ENCODE measurements around the gene ANKRD6.
"Not testable (repeated sequence)": the region's sequence is repeated elsewhere in the genome, so short reads cannot be mapped to it uniquely, and the experiment has no call there.

The ANKRD6 gene

DNA sequence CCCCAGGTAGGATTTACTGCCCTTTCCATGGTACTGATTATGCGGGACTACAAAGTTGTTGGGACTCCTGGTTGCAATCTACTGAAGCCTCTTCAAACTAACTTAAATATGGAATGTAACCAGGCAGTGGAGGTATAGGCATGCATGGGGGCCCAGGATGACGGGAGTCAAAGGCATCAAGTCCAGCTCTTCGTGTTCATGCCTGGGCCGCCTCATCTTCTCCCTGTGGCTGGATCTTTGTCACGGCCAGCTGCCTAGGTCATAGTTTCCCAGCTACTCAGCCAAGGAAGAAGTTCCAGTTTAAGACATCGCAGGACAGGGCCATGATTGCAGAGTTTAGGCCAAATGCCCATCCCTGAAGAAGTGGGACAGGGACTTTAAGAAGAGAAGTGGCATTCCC is 185.1 kb downstream of the ANKRD6 start:
- Histone ChIP-seq H3K9ac (ENCODE audit: low read length in 2 of 2) (no peak overlapping the region), H3K36me3 (ENCODE audit: control insufficient read depth in 2 of 2, insufficient read depth in 2 of 2, low read length in 2 of 2) (peaks cover 2 to 3% of the 10 kb centered on the region in 2 donors), H3K27ac (ENCODE audit: low read length) (no peak overlapping the region), H3K4me1 (ENCODE audit: control insufficient read depth, insufficient read depth, low read length) (no peaks in the 10 kb centered on the region), H3K27me3 (ENCODE audit: control insufficient read depth in 1 of 2, insufficient read depth in 2 of 2, low read length in 2 of 2) (no peaks in the 10 kb centered on the region), H3K4me3 (ENCODE audit: low read length in 2 of 2) (no peak overlapping the region), H3K9me3 (ENCODE audit: control insufficient read depth in 2 of 2, low read length in 2 of 2) (no peaks in the 10 kb centered on the region)

DNA sequence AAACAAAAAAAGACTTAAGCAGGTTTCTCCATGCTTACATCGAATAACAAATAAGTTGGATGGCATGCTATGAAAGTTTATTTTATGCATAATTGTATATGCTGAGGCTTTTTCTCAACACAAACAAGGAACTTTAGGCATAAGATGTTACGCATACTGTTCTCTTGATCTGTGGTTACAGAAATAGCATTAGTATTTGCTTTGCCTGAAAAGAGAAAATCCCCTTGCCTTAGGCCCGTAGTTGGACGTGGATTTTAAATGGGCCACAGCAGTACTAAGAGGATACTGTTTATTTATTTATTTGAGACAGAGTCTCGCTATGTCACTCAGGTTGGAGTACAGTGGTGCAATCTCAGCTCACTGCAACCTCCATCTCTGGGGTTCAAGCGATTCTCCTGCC is 186.6 kb downstream of the ANKRD6 start:
- H3K4me1 ChIP-seq (ENCODE audit: control insufficient read depth, insufficient read depth, low read length), result no peaks in the 10 kb centered on the region
- no peak overlapping the region for H3K4me3 ChIP-seq (ENCODE audit: low read length in 2 of 2)
- no peak overlapping the region for H3K27ac ChIP-seq (ENCODE audit: low read length)
- peaks cover 7 to 10% of the 10 kb centered on the region in 2 donors for H3K36me3 ChIP-seq (ENCODE audit: control insufficient read depth in 2 of 2, insufficient read depth in 2 of 2, low read length in 2 of 2)
- H3K27me3 ChIP-seq (ENCODE audit: control insufficient read depth in 1 of 2, insufficient read depth in 2 of 2, low read length in 2 of 2), result no peaks in the 10 kb centered on the region
- H3K9ac ChIP-seq (ENCODE audit: low read length in 2 of 2), result no peak overlapping the region
- no peaks in the 10 kb centered on the region for H3K9me3 ChIP-seq (ENCODE audit: control insufficient read depth in 2 of 2, low read length in 2 of 2)

DNA sequence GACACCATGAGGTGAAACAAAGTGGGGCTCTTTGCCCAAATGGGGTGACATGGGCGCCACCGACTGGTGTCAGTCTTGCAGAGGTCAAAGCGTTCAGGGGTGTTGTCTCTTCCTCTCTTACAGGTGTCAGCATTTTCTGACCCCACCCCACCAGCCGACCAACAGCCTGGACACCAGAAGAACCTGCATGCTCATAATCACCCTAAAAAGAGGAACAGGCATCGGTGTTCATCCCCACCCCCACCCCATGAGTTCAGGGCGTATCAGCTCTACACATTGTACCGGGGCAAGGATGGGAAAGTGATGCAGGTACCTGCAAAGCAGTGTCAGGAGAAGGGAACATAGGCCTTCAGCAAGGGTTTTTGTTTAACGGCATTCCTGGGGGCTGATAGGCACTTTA is 190.8 kb downstream of the ANKRD6 start:
- Histone ChIP-seq H3K27me3 (ENCODE audit: control insufficient read depth in 1 of 2, insufficient read depth in 2 of 2, low read length in 2 of 2) (no peaks in the 10 kb centered on the region), H3K9ac (ENCODE audit: low read length in 2 of 2) (no peak overlapping the region), H3K4me3 (ENCODE audit: low read length in 2 of 2) (no peak overlapping the region), H3K27ac (ENCODE audit: low read length) (no peak overlapping the region), H3K4me1 (ENCODE audit: control insufficient read depth, insufficient read depth, low read length) (no peaks in the 10 kb centered on the region), H3K36me3 (ENCODE audit: control insufficient read depth in 2 of 2, insufficient read depth in 2 of 2, low read length in 2 of 2) (peaks cover 10 to 15% of the 10 kb centered on the region in 2 donors), H3K9me3 (ENCODE audit: control insufficient read depth in 2 of 2, low read length in 2 of 2) (no peaks in the 10 kb centered on the region)

DNA sequence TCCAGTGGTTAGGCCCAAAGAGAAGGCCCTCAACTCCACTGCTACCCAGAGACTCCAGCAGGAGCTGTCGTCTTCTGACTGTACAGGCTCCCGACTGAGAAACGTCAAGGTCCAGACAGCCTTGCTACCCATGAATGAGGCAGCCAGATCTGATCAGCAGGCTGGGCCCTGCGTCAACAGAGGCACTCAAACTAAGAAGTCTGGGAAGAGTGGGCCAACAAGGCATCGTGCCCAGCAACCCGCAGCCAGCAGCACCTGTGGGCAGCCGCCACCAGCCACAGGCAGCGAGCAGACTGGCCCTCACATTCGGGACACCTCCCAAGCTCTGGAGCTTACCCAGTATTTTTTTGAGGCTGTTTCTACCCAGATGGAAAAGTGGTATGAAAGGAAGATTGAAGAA is 197.5 kb downstream of the ANKRD6 start:
- no peak overlapping the region for H3K9ac ChIP-seq (ENCODE audit: low read length in 2 of 2)
- peaks cover 10 to 22% of the 10 kb centered on the region in 2 donors for H3K36me3 ChIP-seq (ENCODE audit: control insufficient read depth in 2 of 2, insufficient read depth in 2 of 2, low read length in 2 of 2)
- H3K27me3 ChIP-seq (ENCODE audit: control insufficient read depth in 1 of 2, insufficient read depth in 2 of 2, low read length in 2 of 2), result no peaks in the 10 kb centered on the region
- H3K27ac ChIP-seq (ENCODE audit: low read length), result no peak overlapping the region
- H3K4me3 ChIP-seq (ENCODE audit: low read length in 2 of 2), result no peak overlapping the region
- no peaks in the 10 kb centered on the region for H3K4me1 ChIP-seq (ENCODE audit: control insufficient read depth, insufficient read depth, low read length)
- H3K9me3 ChIP-seq (ENCODE audit: control insufficient read depth in 2 of 2, low read length in 2 of 2), result no peaks in the 10 kb centered on the region

DNA sequence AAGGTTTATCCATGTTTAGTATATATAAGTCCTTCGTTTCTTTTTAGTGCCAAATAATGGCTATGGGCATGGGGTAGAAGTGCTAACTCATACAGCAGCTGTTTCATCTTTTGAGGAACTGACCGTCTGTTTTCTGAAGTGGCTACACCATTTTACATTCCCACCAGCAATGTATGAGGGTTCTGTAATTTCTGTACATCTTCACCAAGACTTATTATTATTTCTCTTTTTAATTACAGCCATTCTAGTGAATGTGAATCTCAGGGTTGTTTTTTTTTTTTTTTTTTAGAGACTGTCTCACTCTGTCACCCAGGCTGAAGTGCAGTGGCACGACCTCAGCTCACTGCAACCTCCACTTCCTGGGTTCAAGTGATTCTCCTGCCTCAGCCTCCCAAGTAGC is 203.5 kb downstream of the ANKRD6 start:
- not testable (repeated sequence) for H3K9me3 ChIP-seq (ENCODE audit: control insufficient read depth in 2 of 2, low read length in 2 of 2); H3K27me3 ChIP-seq (ENCODE audit: control insufficient read depth in 1 of 2, insufficient read depth in 2 of 2, low read length in 2 of 2); H3K36me3 ChIP-seq (ENCODE audit: control insufficient read depth in 2 of 2, insufficient read depth in 2 of 2, low read length in 2 of 2); H3K27ac ChIP-seq (ENCODE audit: low read length); H3K9ac ChIP-seq (ENCODE audit: low read length in 2 of 2); H3K4me3 ChIP-seq (ENCODE audit: low read length in 2 of 2)
- peaks cover 12% of the 10 kb centered on the region for H3K4me1 ChIP-seq (ENCODE audit: control insufficient read depth, insufficient read depth, low read length)

- peaks cover 12% of the 10 kb centered on the region for H3K4me1 ChIP-seq (ENCODE audit: control insufficient read depth, insufficient read depth, low read length)
- peak overlapping the region; percentile 77 to 97 for H3K4me3 ChIP-seq (ENCODE audit: low read length in 2 of 2)
- H3K27ac ChIP-seq (ENCODE audit: low read length), result peak overlapping the region; percentile 86
- peak overlapping the region; percentile 74 to 89 for H3K9ac ChIP-seq (ENCODE audit: low read length in 2 of 2)
- H3K36me3 ChIP-seq (ENCODE audit: control insufficient read depth in 2 of 2, insufficient read depth in 2 of 2, low read length in 2 of 2), result peaks cover 3 to 8% of the 10 kb centered on the region in 2 donors
- H3K27me3 ChIP-seq (ENCODE audit: control insufficient read depth in 1 of 2, insufficient read depth in 2 of 2, low read length in 2 of 2), result no peaks in the 10 kb centered on the region
- H3K9me3 ChIP-seq (ENCODE audit: control insufficient read depth in 2 of 2, low read length in 2 of 2), result no peaks in the 10 kb centered on the region
These were observed 205.0 kb downstream of the ANKRD6 start for GRCh38 chr6:89637960-89638319.

GRCh38 chr6:89638320-89639195 is 205.6 kb downstream of the ANKRD6 start, which contains the start of gene LYRM2:
TSS of gene LYRM2 (minus strand) at chr6:89638747. CDS start at chr6:89638716, 31 bp downstream.
- peaks cover 16% of the 10 kb centered on the region for H3K4me1 ChIP-seq (ENCODE audit: control insufficient read depth, insufficient read depth, low read length)
- H3K27me3 ChIP-seq (ENCODE audit: control insufficient read depth in 1 of 2, insufficient read depth in 2 of 2, low read length in 2 of 2), result no peaks in the 10 kb centered on the region
- peak within 1 kb of the TSS; percentile 86 for H3K27ac ChIP-seq (ENCODE audit: low read length)
- H3K36me3 ChIP-seq (ENCODE audit: control insufficient read depth in 2 of 2, insufficient read depth in 2 of 2, low read length in 2 of 2), result peaks cover 3 to 8% of the 10 kb centered on the region in 2 donors
- H3K9ac ChIP-seq (ENCODE audit: low read length in 2 of 2), result peak within 1 kb of the TSS; percentile 74 to 89
- H3K4me3 ChIP-seq (ENCODE audit: low read length in 2 of 2), result peak within 1 kb of the TSS; percentile 77 to 97
- H3K9me3 ChIP-seq (ENCODE audit: control insufficient read depth in 2 of 2, low read length in 2 of 2), result no peaks in the 10 kb centered on the region

DNA sequence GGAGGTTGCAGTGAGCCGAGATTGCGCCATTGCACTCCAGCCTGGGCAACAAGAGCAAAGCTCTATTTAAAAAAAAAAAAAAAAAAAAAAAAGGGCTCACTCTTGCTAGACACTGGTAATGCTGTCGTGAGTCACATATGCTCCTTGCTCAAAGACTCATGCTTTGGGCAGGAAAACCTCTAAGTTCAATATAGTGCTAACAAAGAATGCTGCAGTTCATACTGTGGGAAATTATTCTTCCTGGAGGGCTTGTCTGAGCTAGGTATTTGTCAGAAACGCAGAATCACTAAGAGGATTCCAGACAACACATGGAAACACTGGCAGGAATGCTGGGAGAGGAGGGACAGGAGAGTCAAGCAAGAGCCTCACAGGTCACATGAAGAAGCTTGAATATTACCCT is 207.9 kb downstream of the ANKRD6 start:
- H3K27ac ChIP-seq (ENCODE audit: low read length), result no peak overlapping the region
- no peaks in the 10 kb centered on the region for H3K9me3 ChIP-seq (ENCODE audit: control insufficient read depth in 2 of 2, low read length in 2 of 2)
- H3K27me3 ChIP-seq (ENCODE audit: control insufficient read depth in 1 of 2, insufficient read depth in 2 of 2, low read length in 2 of 2), result no peaks in the 10 kb centered on the region
- H3K9ac ChIP-seq (ENCODE audit: low read length in 2 of 2), result no peak overlapping the region
- H3K36me3 ChIP-seq (ENCODE audit: control insufficient read depth in 2 of 2, insufficient read depth in 2 of 2, low read length in 2 of 2), result peaks cover 10 to 12% of the 10 kb centered on the region in 2 donors
- peaks cover 16% of the 10 kb centered on the region for H3K4me1 ChIP-seq (ENCODE audit: control insufficient read depth, insufficient read depth, low read length)
- no peak overlapping the region for H3K4me3 ChIP-seq (ENCODE audit: low read length in 2 of 2)

DNA sequence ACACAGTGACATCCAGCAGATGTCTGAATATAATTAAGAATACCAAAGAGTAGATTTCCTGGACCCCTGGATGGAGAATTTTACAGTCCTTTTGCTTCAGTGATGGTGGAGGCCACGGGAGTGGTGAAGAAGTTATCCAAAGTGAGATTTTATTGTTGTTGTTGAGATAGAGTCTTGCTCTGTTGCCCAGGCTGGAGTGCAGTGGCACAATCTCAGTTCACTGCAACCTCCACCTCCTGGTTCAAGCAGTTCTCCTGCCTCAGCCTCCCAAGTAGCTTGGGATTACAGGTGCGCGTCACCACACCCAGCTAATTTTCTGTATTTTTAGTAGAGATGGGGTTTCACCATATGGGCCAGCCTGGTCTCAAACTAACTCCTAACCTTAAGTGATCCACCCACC is 208.6 kb downstream of the ANKRD6 start:
- peaks cover 16% of the 10 kb centered on the region for H3K4me1 ChIP-seq (ENCODE audit: control insufficient read depth, insufficient read depth, low read length)
- not testable (repeated sequence) for H3K27ac ChIP-seq (ENCODE audit: low read length); H3K36me3 ChIP-seq (ENCODE audit: control insufficient read depth in 2 of 2, insufficient read depth in 2 of 2, low read length in 2 of 2); H3K4me3 ChIP-seq (ENCODE audit: low read length in 2 of 2); H3K9ac ChIP-seq (ENCODE audit: low read length in 2 of 2); H3K27me3 ChIP-seq (ENCODE audit: control insufficient read depth in 1 of 2, insufficient read depth in 2 of 2, low read length in 2 of 2); H3K9me3 ChIP-seq (ENCODE audit: control insufficient read depth in 2 of 2, low read length in 2 of 2)

GRCh38 chr6:89642956-89643355 is 210.0 kb downstream of the ANKRD6 start:
- no peak overlapping the region for H3K27ac ChIP-seq (ENCODE audit: low read length)
- H3K9ac ChIP-seq (ENCODE audit: low read length in 2 of 2), result no peak overlapping the region
- no peaks in the 10 kb centered on the region for H3K27me3 ChIP-seq (ENCODE audit: control insufficient read depth in 1 of 2, insufficient read depth in 2 of 2, low read length in 2 of 2)
- H3K36me3 ChIP-seq (ENCODE audit: control insufficient read depth in 2 of 2, insufficient read depth in 2 of 2, low read length in 2 of 2), result peaks cover 15 to 17% of the 10 kb centered on the region in 2 donors
- H3K9me3 ChIP-seq (ENCODE audit: control insufficient read depth in 2 of 2, low read length in 2 of 2), result no peaks in the 10 kb centered on the region
- peaks cover 11% of the 10 kb centered on the region for H3K4me1 ChIP-seq (ENCODE audit: control insufficient read depth, insufficient read depth, low read length)
- no peak overlapping the region for H3K4me3 ChIP-seq (ENCODE audit: low read length in 2 of 2)

GRCh38 chr6:89643406-89643805 is 210.5 kb downstream of the ANKRD6 start:
- H3K4me3 ChIP-seq (ENCODE audit: low read length in 2 of 2), result no peak overlapping the region
- H3K9me3 ChIP-seq (ENCODE audit: control insufficient read depth in 2 of 2, low read length in 2 of 2), result no peaks in the 10 kb centered on the region
- peaks cover 9% of the 10 kb centered on the region for H3K4me1 ChIP-seq (ENCODE audit: control insufficient read depth, insufficient read depth, low read length)
- H3K9ac ChIP-seq (ENCODE audit: low read length in 2 of 2), result no peak overlapping the region
- H3K27ac ChIP-seq (ENCODE audit: low read length), result no peak overlapping the region
- peaks cover 15 to 17% of the 10 kb centered on the region in 2 donors for H3K36me3 ChIP-seq (ENCODE audit: control insufficient read depth in 2 of 2, insufficient read depth in 2 of 2, low read length in 2 of 2)
- no peaks in the 10 kb centered on the region for H3K27me3 ChIP-seq (ENCODE audit: control insufficient read depth in 1 of 2, insufficient read depth in 2 of 2, low read length in 2 of 2)
